Measurements from ENCODE around the gene PPP2R3B.
"Not testable (repeated sequence)": the region's sequence is repeated elsewhere in the genome, so short reads cannot be mapped to it uniquely, and the experiment has no call there.

PPP2R3B gene

DNA sequence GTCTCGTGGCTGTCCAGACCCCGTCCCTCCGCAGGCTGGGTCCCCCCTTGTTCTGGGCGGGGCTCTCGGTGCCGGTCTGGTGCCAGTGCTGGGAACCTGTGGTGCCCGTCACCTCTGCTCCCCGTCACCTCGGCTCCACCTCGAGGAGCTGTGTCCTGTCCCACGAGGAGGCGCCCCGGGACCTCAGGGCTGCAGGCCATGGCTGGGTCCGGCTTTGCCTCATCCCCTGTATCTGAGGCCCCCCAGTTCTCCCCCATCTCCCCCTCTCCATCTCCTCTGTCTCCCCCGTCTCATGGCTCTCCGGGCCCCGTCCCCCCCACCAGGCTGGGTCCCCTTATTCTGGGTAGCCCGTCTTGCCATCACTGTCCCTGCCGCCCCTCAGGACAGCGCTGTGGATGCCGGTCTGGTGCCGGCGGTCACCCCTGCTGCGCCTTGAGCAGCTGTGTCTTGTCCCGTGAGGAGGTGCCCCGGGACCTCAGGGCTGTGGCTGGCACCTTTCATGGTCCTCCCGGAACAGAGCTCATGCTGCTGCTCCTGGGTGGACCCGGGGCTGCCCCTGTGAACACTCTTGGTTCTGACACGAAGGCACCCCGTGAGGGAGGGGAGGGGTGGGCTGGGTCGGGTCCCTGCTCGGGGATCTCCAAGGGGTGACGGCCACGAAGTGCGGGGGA is 54.7 kb downstream of the PPP2R3B start:
- no peak overlapping the region for H2BK120ac ChIP-seq (ENCODE audit: low read depth, low read length)

GRCh38 chrX:331151-331824 is 55.4 kb downstream of the PPP2R3B start:
- Histone ChIP-seq H3K23ac (ENCODE audit: low read depth, low read length, poor library complexity) (peak overlapping the region; percentile 95), H2AK5ac (ENCODE audit: low read depth, low read length) (peak overlapping the region; percentile 88), H3K36me3 (replicated peaks in 1 of 2; ENCODE audit: control insufficient read depth in 2 of 2, insufficient read depth in 2 of 2, low read length in 2 of 2) (peaks cover 13 to 35% of the 10 kb centered on the region in 2 donors), H3K18ac (ENCODE audit: low read length) (peak overlapping the region; percentile 94), H2AFZ (ENCODE audit: low read length) (no peak overlapping the region), H3K4me1 (ENCODE audit: control insufficient read depth in 2 of 2, insufficient read depth in 1 of 2, low read depth in 1 of 2, low read length in 2 of 2) (peaks cover 3 to 6% of the 10 kb centered on the region in 2 donors), H2BK12ac (ENCODE audit: low read length) (no peak overlapping the region), H4K8ac (ENCODE audit: low read depth, low read length) (peak overlapping the region; percentile 96), H3K27me3 (ENCODE audit: control insufficient read depth in 3 of 3, insufficient read depth in 3 of 3, low read depth in 1 of 3, low read length in 3 of 3) (no peaks in the 10 kb centered on the region), H3K4me3 (ENCODE audit: low read length in 2 of 2) (peak overlapping the region in 1 of 2 donors; percentile 10), H3K27ac (replicated peaks; ENCODE audit: low read length) (no peak overlapping the region), H3K4me2 (ENCODE audit: insufficient read depth, low read length, poor library complexity, severe bottlenecking) (peak overlapping the region; percentile 11), H2BK120ac (ENCODE audit: low read depth, low read length) (no peak overlapping the region), H2BK15ac (ENCODE audit: low read length) (peak overlapping the region; percentile 75), H3K9ac (ENCODE audit: low read depth, low read length, poor library complexity) (peak overlapping the region; percentile 77), H3K4ac (ENCODE audit: low read length) (peak overlapping the region; percentile 76), H3K14ac (ENCODE audit: low read length) (peak overlapping the region; percentile 89), H2BK5ac (ENCODE audit: low read length) (peak overlapping the region; percentile 66), H4K91ac (ENCODE audit: low read depth, low read length, poor library complexity) (no peak overlapping the region), H3K9me3 (replicated peaks in 1 of 2; ENCODE audit: control insufficient read depth in 2 of 2, insufficient read depth in 1 of 2, low read depth in 1 of 2, low read length in 2 of 2) (peaks cover 0 to 3% of the 10 kb centered on the region in 2 donors), H3K79me1 (ENCODE audit: low read depth, low read length) (peaks cover 9% of the 10 kb centered on the region)
- DNase-seq (ENCODE audit: low spot score) = no peak
- 100% methylated on average over 3 of the region's 51 CpGs; no CpG with 5 or more reads in 1 of the 2 donors for WGBS, 2 donors (ENCODE audit: extremely low coverage in 2 of 2, insufficient read length in 2 of 2, insufficient replicate concordance in 1 of 2)

More for the DNA sequence above, 54.7 kb downstream of the PPP2R3B start:
- Histone ChIP-seq H2BK5ac (ENCODE audit: low read length) (peak overlapping the region; percentile 66), H3K18ac (ENCODE audit: low read length) (peak overlapping the region; percentile 94), H3K27me3 (ENCODE audit: control insufficient read depth in 3 of 3, insufficient read depth in 3 of 3, low read depth in 1 of 3, low read length in 3 of 3) (no peaks in the 10 kb centered on the region), H2AK5ac (ENCODE audit: low read depth, low read length) (peak overlapping the region; percentile 88), H2AFZ (ENCODE audit: low read length) (no peak overlapping the region), H2BK15ac (ENCODE audit: low read length) (no peak overlapping the region), H2BK12ac (ENCODE audit: low read length) (no peak overlapping the region), H3K4me1 (ENCODE audit: control insufficient read depth in 2 of 2, insufficient read depth in 1 of 2, low read depth in 1 of 2, low read length in 2 of 2) (peaks cover 3 to 6% of the 10 kb centered on the region in 2 donors), H3K4me3 (ENCODE audit: low read length in 2 of 2) (no peak overlapping the region), H3K14ac (ENCODE audit: low read length) (peak overlapping the region; percentile 89), H3K4ac (ENCODE audit: low read length) (no peak overlapping the region), H3K4me2 (ENCODE audit: insufficient read depth, low read length, poor library complexity, severe bottlenecking) (no peak overlapping the region), H3K36me3 (replicated peaks in 1 of 2; ENCODE audit: control insufficient read depth in 2 of 2, insufficient read depth in 2 of 2, low read length in 2 of 2) (peaks cover 17 to 40% of the 10 kb centered on the region in 2 donors), H4K91ac (ENCODE audit: low read depth, low read length, poor library complexity) (no peak overlapping the region), H3K27ac (replicated peaks; ENCODE audit: low read length) (no peak overlapping the region), H3K79me1 (ENCODE audit: low read depth, low read length) (peaks cover 9% of the 10 kb centered on the region), H3K9me3 (replicated peaks in 1 of 2; ENCODE audit: control insufficient read depth in 2 of 2, insufficient read depth in 1 of 2, low read depth in 1 of 2, low read length in 2 of 2) (peaks cover 0 to 6% of the 10 kb centered on the region in 2 donors), H3K23ac (ENCODE audit: low read depth, low read length, poor library complexity) (peak overlapping the region; percentile 91), H4K8ac (ENCODE audit: low read depth, low read length) (no peak overlapping the region), H3K9ac (ENCODE audit: low read depth, low read length, poor library complexity) (no peak overlapping the region)
- WGBS, 2 donors (ENCODE audit: extremely low coverage in 2 of 2, insufficient read length in 2 of 2, insufficient replicate concordance in 1 of 2) = no CpG with 5 or more reads among the region's 35 CpGs
- no peak for DNase-seq (ENCODE audit: low spot score)

GRCh38 chrX:330726-331150 is 56.0 kb downstream of the PPP2R3B start:
- Histone ChIP-seq H3K18ac (ENCODE audit: low read length) (peak overlapping the region; percentile 94), H4K91ac (ENCODE audit: low read depth, low read length, poor library complexity) (no peak overlapping the region), H2BK12ac (ENCODE audit: low read length) (no peak overlapping the region), H3K9me3 (replicated peaks in 1 of 2; ENCODE audit: control insufficient read depth in 2 of 2, insufficient read depth in 1 of 2, low read depth in 1 of 2, low read length in 2 of 2) (no peaks in the 10 kb centered on the region), H2AFZ (ENCODE audit: low read length) (no peak overlapping the region), H3K23ac (ENCODE audit: low read depth, low read length, poor library complexity) (peak overlapping the region; percentile 95), H3K4me2 (ENCODE audit: insufficient read depth, low read length, poor library complexity, severe bottlenecking) (peak overlapping the region; percentile 2), H2BK5ac (ENCODE audit: low read length) (no peak overlapping the region), H2AK5ac (ENCODE audit: low read depth, low read length) (peak overlapping the region; percentile 88), H3K4ac (ENCODE audit: low read length) (no peak overlapping the region), H3K79me1 (ENCODE audit: low read depth, low read length) (peaks cover 9% of the 10 kb centered on the region), H3K14ac (ENCODE audit: low read length) (peak overlapping the region; percentile 89), H3K27me3 (ENCODE audit: control insufficient read depth in 3 of 3, insufficient read depth in 3 of 3, low read depth in 1 of 3, low read length in 3 of 3) (no peaks in the 10 kb centered on the region), H4K8ac (ENCODE audit: low read depth, low read length) (no peak overlapping the region), H3K36me3 (replicated peaks in 1 of 2; ENCODE audit: control insufficient read depth in 2 of 2, insufficient read depth in 2 of 2, low read length in 2 of 2) (peaks cover 11 to 29% of the 10 kb centered on the region in 2 donors), H2BK120ac (ENCODE audit: low read depth, low read length) (no peak overlapping the region), H3K27ac (replicated peaks; ENCODE audit: low read length) (no peak overlapping the region), H3K4me3 (ENCODE audit: low read length in 2 of 2) (no peak overlapping the region), H3K9ac (ENCODE audit: low read depth, low read length, poor library complexity) (peak overlapping the region; percentile 77), H3K4me1 (ENCODE audit: control insufficient read depth in 2 of 2, insufficient read depth in 1 of 2, low read depth in 1 of 2, low read length in 2 of 2) (peaks cover 3 to 6% of the 10 kb centered on the region in 2 donors), H2BK15ac (ENCODE audit: low read length) (peak overlapping the region; percentile 75)
- no CpG with 5 or more reads among the region's 28 CpGs for WGBS, 2 donors (ENCODE audit: extremely low coverage in 2 of 2, insufficient read length in 2 of 2, insufficient replicate concordance in 1 of 2)
- no peak for DNase-seq (ENCODE audit: low spot score)

DNA sequence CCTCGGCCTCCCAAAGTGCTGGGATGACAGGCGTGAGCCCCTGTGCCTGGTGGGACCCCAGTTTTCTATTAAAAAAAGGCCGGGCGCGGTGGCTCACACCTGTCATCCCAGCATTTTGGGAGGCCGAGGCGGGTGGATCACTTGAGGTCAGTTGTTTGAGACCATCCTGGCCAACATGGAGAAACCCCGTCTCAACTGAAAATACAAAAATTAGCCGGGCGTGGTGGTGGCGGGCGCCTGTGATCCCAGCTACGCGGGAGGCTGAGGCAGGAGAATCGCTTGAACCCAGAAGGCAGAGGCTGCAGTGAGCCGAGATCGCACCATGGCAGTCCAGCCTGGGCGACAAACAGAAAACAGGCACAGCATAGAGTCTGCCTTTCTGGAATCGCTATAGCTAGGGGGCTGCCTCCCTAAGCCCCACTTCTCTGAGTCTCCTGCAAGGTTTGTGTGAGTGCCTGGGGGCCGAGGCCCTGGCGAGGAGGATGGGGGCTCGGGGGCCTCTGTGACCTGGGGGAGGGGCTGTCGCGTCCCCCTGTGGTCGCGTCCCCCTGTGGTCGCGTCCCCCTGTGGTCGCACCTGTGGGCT is 56.5 kb downstream of the PPP2R3B start:
- not testable (repeated sequence) for H3K79me1 ChIP-seq (ENCODE audit: low read depth, low read length); H2BK120ac ChIP-seq (ENCODE audit: low read depth, low read length); H3K4ac ChIP-seq (ENCODE audit: low read length); H3K14ac ChIP-seq (ENCODE audit: low read length); H3K23ac ChIP-seq (ENCODE audit: low read depth, low read length, poor library complexity); H2BK5ac ChIP-seq (ENCODE audit: low read length); H4K91ac ChIP-seq (ENCODE audit: low read depth, low read length, poor library complexity); H3K4me3 ChIP-seq (ENCODE audit: low read length in 2 of 2); DNase-seq (ENCODE audit: low spot score); H4K8ac ChIP-seq (ENCODE audit: low read depth, low read length); H2BK15ac ChIP-seq (ENCODE audit: low read length); H3K9ac ChIP-seq (ENCODE audit: low read depth, low read length, poor library complexity); H2BK12ac ChIP-seq (ENCODE audit: low read length); H3K9me3 ChIP-seq (replicated peaks in 1 of 2; ENCODE audit: control insufficient read depth in 2 of 2, insufficient read depth in 1 of 2, low read depth in 1 of 2, low read length in 2 of 2); H3K4me2 ChIP-seq (ENCODE audit: insufficient read depth, low read length, poor library complexity, severe bottlenecking); H2AFZ ChIP-seq (ENCODE audit: low read length); H3K4me1 ChIP-seq (ENCODE audit: control insufficient read depth in 2 of 2, insufficient read depth in 1 of 2, low read depth in 1 of 2, low read length in 2 of 2); H3K27ac ChIP-seq (replicated peaks; ENCODE audit: low read length); H3K27me3 ChIP-seq (ENCODE audit: control insufficient read depth in 3 of 3, insufficient read depth in 3 of 3, low read depth in 1 of 3, low read length in 3 of 3)
- Histone ChIP-seq H3K18ac (ENCODE audit: low read length) (peak overlapping the region; percentile 20), H3K36me3 (replicated peaks in 1 of 2; ENCODE audit: control insufficient read depth in 2 of 2, insufficient read depth in 2 of 2, low read length in 2 of 2) (peaks cover 11 to 24% of the 10 kb centered on the region in 2 donors), H2AK5ac (ENCODE audit: low read depth, low read length) (peak overlapping the region; percentile 37)
- WGBS, 2 donors (ENCODE audit: extremely low coverage in 2 of 2, insufficient read length in 2 of 2, insufficient replicate concordance in 1 of 2) = no CpG with 5 or more reads among the region's 29 CpGs

Measured in neuronal stem cell (in vitro differentiated cells).